Measurements from ENCODE around the gene CDCA4.

DNA sequence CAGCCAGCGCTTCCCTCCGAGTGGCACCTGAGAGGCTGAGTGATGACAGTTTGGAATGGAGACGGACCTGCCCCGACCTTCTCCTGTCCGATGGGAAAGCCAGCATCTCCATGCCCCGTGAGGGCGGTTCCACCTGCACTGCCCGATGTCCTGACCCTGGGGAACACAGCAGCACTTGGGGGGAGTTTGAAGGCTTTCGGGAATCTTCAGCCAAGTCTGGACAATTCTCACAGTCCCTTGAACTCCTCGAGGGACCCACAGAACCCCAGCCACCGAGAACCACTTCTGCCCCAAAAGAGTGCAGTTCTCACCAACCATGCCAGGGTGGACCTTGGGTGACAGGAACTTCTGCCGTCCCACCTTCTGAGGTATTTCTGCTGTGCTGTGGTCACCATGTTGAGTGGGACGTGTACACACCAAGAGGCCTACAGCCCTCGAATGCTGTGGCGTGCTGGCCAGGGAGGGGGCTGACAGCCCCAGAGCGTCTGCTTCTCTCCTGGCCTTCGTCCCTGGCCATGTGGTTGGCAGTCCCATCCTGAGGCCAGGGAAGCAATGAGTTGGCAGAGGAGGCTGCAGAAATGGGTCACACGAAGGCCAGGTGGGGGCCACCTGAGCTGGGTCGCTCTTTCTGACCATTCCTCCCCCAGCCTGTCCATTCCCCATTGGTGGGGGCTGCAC, 34.3 kb downstream of the CDCA4 start:
- TF ChIP-seq, protein P1, sequence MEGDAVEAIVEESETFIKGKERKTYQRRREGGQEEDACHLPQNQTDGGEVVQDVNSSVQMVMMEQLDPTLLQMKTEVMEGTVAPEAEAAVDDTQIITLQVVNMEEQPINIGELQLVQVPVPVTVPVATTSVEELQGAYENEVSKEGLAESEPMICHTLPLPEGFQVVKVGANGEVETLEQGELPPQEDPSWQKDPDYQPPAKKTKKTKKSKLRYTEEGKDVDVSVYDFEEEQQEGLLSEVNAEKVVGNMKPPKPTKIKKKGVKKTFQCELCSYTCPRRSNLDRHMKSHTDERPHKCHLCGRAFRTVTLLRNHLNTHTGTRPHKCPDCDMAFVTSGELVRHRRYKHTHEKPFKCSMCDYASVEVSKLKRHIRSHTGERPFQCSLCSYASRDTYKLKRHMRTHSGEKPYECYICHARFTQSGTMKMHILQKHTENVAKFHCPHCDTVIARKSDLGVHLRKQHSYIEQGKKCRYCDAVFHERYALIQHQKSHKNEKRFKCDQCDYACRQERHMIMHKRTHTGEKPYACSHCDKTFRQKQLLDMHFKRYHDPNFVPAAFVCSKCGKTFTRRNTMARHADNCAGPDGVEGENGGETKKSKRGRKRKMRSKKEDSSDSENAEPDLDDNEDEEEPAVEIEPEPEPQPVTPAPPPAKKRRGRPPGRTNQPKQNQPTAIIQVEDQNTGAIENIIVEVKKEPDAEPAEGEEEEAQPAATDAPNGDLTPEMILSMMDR (conservative IDR thresholded peaks at IDR 0.05), result no peak
- TF ChIP-seq EZH2 (IDR thresholded peaks at IDR 0.05; ENCODE audit: low read depth), result no peak
